Spleen (tissue), 11 donors: ENCODE data around the gene KDM4B. TPM values are rescaled to one million over a fixed set of nuclear protein-coding genes. Genes with fewer than 3 reads are reported as not detected.

Source experiments
- DNase-seq: peaks from one replicate; pipeline ENCODE4 v3.0.0-alpha.2; 2020
- H3K27ac ChIP-seq, 8 donors: fragments of 200-600 bp; sonication (generic) in 7 of 8; 1 replicate in 4 of 8; 2 replicates in 4 of 8; pipeline versions ENCODE4 v1.5.0 to v1.8.0; 2016 to 2021; ENCODE audit warnings: inconsistent platforms in 4 of 8, mild to moderate bottlenecking in 4 of 8, moderate library complexity in 1 of 8
- H3K27me3 ChIP-seq, 7 donors: fragments of 200-600 bp; sonication (generic) in 6 of 7; replicated peaks in 1 of 7; 1 replicate in 4 of 7; 2 replicates in 3 of 7; pipeline versions ENCODE4 v1.5.0 to v1.8.0; 2016 to 2021; ENCODE audit warnings: inconsistent platforms in 3 of 7, mild to moderate bottlenecking in 1 of 7
- H3K36me3 ChIP-seq, 6 donors: fragments of 200-600 bp; sonication (generic) in 5 of 6; 1 replicate in 4 of 6; 2 replicates in 2 of 6; pipeline versions ENCODE4 v1.5.0 to v1.8.0; 2016 to 2021; ENCODE audit warnings: inconsistent platforms in 2 of 6
- H3K4me1 ChIP-seq, 6 donors: fragments of 200-600 bp; sonication (generic) in 5 of 6; 1 replicate in 3 of 6; 2 replicates in 3 of 6; pipeline versions ENCODE4 v1.5.0 to v1.8.0; 2016 to 2021; ENCODE audit warnings: inconsistent platforms in 3 of 6
- H3K4me3 ChIP-seq, 8 donors: fragments of 200-600 bp; sonication (generic) in 7 of 8; 1 replicate in 4 of 8; 2 replicates in 4 of 8; pipeline versions ENCODE4 v1.5.0 to v1.8.0; 2016 to 2021; ENCODE audit warnings: inconsistent platforms in 4 of 8, mild to moderate bottlenecking in 4 of 8, moderate library complexity in 2 of 8
- H3K9me3 ChIP-seq, 8 donors: fragments of 200-600 bp; sonication (generic) in 7 of 8; 1 replicate in 4 of 8; 2 replicates in 4 of 8; pipeline versions ENCODE4 v1.5.0 to v1.8.0; 2016 to 2021; ENCODE audit warnings: inconsistent platforms in 4 of 8
- CTCF ChIP-seq, 11 experiments: fragments of 200-600 bp in 7 of 11; fragments of 450-650 bp in 4 of 11; sonication (generic) in 4 of 11; IDR thresholded peaks in 8 of 11; conservative IDR thresholded peaks in 3 of 11; 1 replicate in 7 of 11; 2 replicates in 4 of 11; pipeline versions ENCODE4 v1.4.0 to v1.8.0; 2016 to 2021; ENCODE audit warnings: antibody characterized with exemption in 11 of 11, inconsistent platforms in 4 of 11, mild to moderate bottlenecking in 1 of 11
- POLR2A ChIP-seq, 3 donors: fragments of 450-650 bp; IDR thresholded peaks; one replicate each; pipeline ENCODE4 v1.5.1; 2017; ENCODE audit warnings: antibody characterized with exemption in 3 of 3, mild to moderate bottlenecking in 1 of 3
- POLR2AphosphoS5 ChIP-seq, 3 donors: sonication (generic); formaldehyde crosslinking; IDR thresholded peaks; one replicate each; pipeline ENCODE4 v1.5.1; 2017; ENCODE audit warnings: antibody characterized with exemption in 3 of 3
- WGBS, 5 donors: extraction: QIAGEN DNeasy Blood & Tissue Kit in 3 of 5; methylation state at CpG; one replicate each; pipeline versions ENCODE4 v1.1.5 to v1.1.7; 2013 to 2018; 5-methylcytosine and 5-hydroxymethylcytosine counted together
- intact Hi-C: fragments of 100-400 bp; cut with DNase I; formaldehyde crosslinking; loops from one replicate; pipeline ENCODE4 v1.15.0; 2023; ENCODE audit warnings: low total_unique reads
- polyA plus RNA-seq, 3 donors: library from polyadenylated mRNA; stranded (reverse); fragments of 200-250 nt; gene quantifications; one replicate each; pipeline ENCODE4 v1.2.1, GENCODE V29; 2013
- total RNA-seq, 7 donors: library from RNA; depleted of rRNA in 3 of 7; stranded (reverse); fragments of >200 nt in 3 of 7; fragmentation: NEBNext Ultra II Directional in 4 of 7; extraction: Animal tissue kit (Norgen Biotek cat#: 25700) in 4 of 7; gene quantifications; one replicate each; pipeline versions ENCODE4 v1.1.0 to v1.2.1, GENCODE V29; 2016 to 2021
- donor health status: healthy with polysubstance abuse.
- donor health status: DM: no; HTN: no; CAD: no; lungs with moderate emphysema.
- donor health status: DM: no; HTN: no; CAD: no.
- donor health status: Bipolar disorder and iron deficiency.
- donor health status: healthy.
- donor health status: DM: no; HTN: no; CAD: no.
- donor health status: DM: yes; HTN: yes; CAD: no.

KDM4B gene
- total and polyA plus RNA-seq, 10 donors, result 18.3 to 80.5 (median 52.4) TPM

GRCh38 chr19:4987256-4987655 is 18.3 kb downstream of the KDM4B start:
- peak overlapping the region in 1 of 8 donors; percentile 30 for H3K27ac ChIP-seq
- DNase-seq, result no peak
- peaks cover 0 to 43% (median 0%) of the 10 kb centered on the region in 6 donors for H3K36me3 ChIP-seq
- H3K9me3 ChIP-seq, result peaks cover 0 to 11% (median 2%) of the 10 kb centered on the region in 8 donors
- H3K4me3 ChIP-seq, result no peak overlapping the region
- TF ChIP-seq CTCF (IDR thresholded peaks at IDR 0.05 in 8 of 11, conservative IDR thresholded peaks at IDR 0.05 in 3 of 11), result no peak
- no peak for TF ChIP-seq POLR2A (IDR thresholded peaks at IDR 0.05)
- no peak for TF ChIP-seq POLR2AphosphoS5 (IDR thresholded peaks at IDR 0.05)
- WGBS, 5 donors, result 64 to 86% (median 74%) methylated on average over 11 of the region's 11 CpGs
- intact Hi-C loops, result no loop called here
- peaks cover 0 to 92% (median 27%) of the 10 kb centered on the region in 6 donors for H3K4me1 ChIP-seq
- H3K27me3 ChIP-seq, result no peaks in the 10 kb centered on the region

DNA sequence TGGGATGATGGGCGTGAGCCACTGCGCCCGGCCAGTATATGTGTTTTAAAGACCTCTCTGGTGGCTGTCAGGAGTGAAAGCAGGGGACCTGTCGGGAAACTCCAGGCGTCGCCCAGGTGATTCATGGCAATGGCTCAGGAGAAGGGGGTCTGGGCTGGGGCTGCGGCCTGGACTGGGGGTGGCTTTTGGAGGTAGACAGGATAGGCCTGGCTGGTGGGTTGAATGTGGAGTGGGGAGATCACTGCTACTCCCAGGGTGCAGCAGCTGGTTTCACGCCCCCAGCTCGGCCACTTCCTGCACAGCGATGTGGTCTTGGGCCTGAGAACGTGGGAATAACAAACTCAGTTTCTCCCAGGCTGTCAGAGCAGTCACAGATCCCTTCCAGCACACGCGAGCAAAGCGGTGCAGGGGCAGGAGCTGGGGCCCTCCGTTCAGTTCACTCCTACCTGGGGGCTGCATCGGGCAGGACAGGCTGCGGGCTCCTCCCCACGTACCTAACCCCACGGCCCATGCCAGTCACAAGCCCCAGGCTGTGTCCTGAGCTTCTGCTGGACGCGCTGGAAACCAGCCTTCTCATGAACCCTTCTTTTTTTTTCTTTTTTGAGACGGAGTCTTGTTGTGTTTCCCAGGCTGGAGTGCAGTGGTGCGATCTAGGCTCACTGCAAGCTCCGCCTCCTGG is 18.9 kb downstream of the KDM4B start:
- H3K27ac ChIP-seq, result peak overlapping the region in 1 of 8 donors; percentile 30
- H3K9me3 ChIP-seq, result peaks cover 0 to 16% (median 6%) of the 10 kb centered on the region in 8 donors
- intact Hi-C loops, result no loop called here
- no peak for DNase-seq
- H3K27me3 ChIP-seq, result no peaks in the 10 kb centered on the region
- WGBS, 5 donors, result 82 to 90% (median 87%) methylated on average over 18 to 24 of the region's 24 CpGs
- peaks cover 0 to 88% (median 27%) of the 10 kb centered on the region in 6 donors for H3K4me1 ChIP-seq
- H3K36me3 ChIP-seq, result peaks cover 0 to 41% (median 0%) of the 10 kb centered on the region in 6 donors
- TF ChIP-seq POLR2A (IDR thresholded peaks at IDR 0.05) (no peak), POLR2AphosphoS5 (IDR thresholded peaks at IDR 0.05) (no peak), CTCF (IDR thresholded peaks at IDR 0.05 in 8 of 11, conservative IDR thresholded peaks at IDR 0.05 in 3 of 11) (no peak)
- H3K4me3 ChIP-seq, result no peak overlapping the region

- Histone ChIP-seq H3K27me3 (no peaks in the 10 kb centered on the region), H3K4me3 (no peak overlapping the region), H3K36me3 (peaks cover 0 to 31% (median 0%) of the 10 kb centered on the region in 6 donors), H3K27ac (peak overlapping the region in 5 of 8 donors; percentile 17 to 63 (median 27)), H3K9me3 (peaks cover 0 to 21% (median 13%) of the 10 kb centered on the region in 8 donors), H3K4me1 (peaks cover 0 to 78% (median 20%) of the 10 kb centered on the region in 6 donors)
- intact Hi-C loops, result no loop called here
- DNase-seq, result no peak
- 69 to 79% (median 74%) methylated on average over 13 of the region's 13 CpGs for WGBS, 5 donors
- TF ChIP-seq POLR2AphosphoS5 (IDR thresholded peaks at IDR 0.05) (peak; percentile 40 to 56 (median 45)), POLR2A (IDR thresholded peaks at IDR 0.05) (no peak)
Measured at GRCh38 chr19:4988770-4989251, 19.9 kb downstream of the KDM4B start.

GRCh38 chr19:4990306-4990705 is 21.4 kb downstream of the KDM4B start:
- intact Hi-C loops, result no loop called here
- Histone ChIP-seq H3K4me3 (no peak overlapping the region), H3K4me1 (peaks cover 0 to 63% (median 13%) of the 10 kb centered on the region in 6 donors), H3K9me3 (peaks cover 0 to 21% (median 13%) of the 10 kb centered on the region in 8 donors), H3K27ac (peak overlapping the region in 1 of 8 donors; percentile 11), H3K36me3 (peaks cover 0 to 29% (median 0%) of the 10 kb centered on the region in 6 donors), H3K27me3 (no peaks in the 10 kb centered on the region)
- DNase-seq, result no peak
- TF ChIP-seq POLR2A (IDR thresholded peaks at IDR 0.05) (no peak), POLR2AphosphoS5 (IDR thresholded peaks at IDR 0.05) (no peak), CTCF (IDR thresholded peaks at IDR 0.05 in 8 of 11, conservative IDR thresholded peaks at IDR 0.05 in 3 of 11) (no peak)
- 69 to 80% (median 79%) methylated on average over 7 of the region's 7 CpGs for WGBS, 5 donors
